NCI-H748 (cell line): ENCODE data around the gene KIRREL3.

ENCODE experiments used
- DNase-seq: peaks from one replicate; lab custom pipeline; 2025; ENCODE audit not compliant: unreplicated experiment; lab: John Stamatoyannopoulos, UW

KIRREL3 gene

DNA sequence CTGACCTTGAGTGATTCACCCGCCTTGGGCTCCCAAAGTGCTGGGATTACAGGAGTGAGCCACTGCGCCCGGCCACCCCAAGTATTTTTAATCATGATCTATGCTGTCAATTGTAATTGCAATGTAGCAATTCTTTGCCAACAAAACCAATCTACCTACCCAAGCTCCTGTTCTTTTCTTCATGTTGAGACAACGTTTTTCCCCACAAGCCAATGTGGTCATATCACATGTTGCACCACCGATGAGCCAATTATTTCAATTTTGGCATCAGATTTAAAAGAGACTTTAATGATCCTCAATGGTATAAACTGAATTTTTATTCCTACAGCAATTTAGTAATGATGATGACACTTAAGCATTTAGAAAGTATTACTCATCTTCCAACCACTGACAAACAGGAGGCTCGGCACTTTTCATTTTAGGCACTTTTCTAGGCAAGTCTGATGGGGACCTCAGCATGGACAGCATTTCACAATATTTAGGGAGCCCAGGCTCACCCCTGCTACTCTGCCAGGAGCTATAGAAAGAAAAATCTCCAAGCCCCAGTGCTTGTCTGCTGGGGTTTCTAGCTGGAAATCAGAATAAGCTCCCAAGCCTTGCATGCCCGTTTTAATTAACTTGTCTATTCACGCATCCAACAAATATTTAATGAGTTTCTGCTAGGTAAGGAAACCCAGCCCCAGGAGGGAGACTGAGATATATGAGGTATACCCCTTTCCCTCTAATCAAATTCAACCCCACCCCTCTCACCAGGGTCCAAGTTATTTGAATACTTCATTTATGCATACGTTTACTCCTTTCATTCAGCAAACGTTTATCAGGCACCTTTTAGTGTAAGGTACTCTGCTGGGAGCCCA is 353.6 kb downstream of the KIRREL3 start:
- DNase-seq = no peak

- no peak for DNase-seq
Measured at GRCh38 chr11:126645186-126645585, 355.4 kb downstream of the KIRREL3 start.

- no peak for DNase-seq
Measured at GRCh38 chr11:126640186-126640585, 360.4 kb downstream of the KIRREL3 start.

- no peak for DNase-seq
Measured at GRCh38 chr11:126639692-126640091, 360.9 kb downstream of the KIRREL3 start.

DNA sequence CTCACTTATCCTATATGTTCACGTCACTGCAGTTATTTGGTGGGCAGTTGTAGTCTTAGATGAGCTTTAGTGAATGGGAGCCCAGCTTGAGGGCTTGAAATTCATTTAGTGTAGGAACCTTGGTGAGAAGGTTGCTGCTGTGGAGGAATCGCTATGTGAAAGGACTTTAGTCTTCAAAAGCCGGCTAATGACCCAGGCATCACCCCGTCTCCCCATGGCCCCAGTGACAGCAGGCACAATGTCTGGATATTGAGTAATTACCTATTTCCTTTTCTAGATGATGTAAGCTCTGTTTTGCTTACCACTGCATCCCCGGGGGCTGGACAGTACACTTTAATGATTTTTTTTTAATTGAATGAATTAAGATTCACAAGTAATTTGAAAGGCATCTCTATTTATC is 361.9 kb downstream of the KIRREL3 start:
- no peak for DNase-seq

DNA sequence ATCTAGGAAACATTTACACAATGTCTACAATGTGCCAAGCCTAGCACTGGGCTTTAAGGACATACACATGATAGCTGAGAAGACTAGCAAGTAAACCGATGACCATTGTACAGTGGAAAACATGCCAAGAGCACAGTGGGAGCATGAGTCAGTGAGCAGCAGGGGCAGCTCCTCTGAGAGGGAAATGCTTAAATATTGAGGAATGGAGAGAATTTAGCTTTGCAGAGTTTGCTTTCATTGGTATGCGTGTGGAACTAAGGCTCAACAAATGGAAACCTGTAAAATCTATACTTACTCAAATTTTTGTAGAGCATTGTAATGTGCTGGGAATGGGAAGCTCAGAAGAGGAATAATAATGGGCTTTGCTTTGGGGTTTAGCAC is 362.8 kb downstream of the KIRREL3 start:
- DNase-seq = no peak

GRCh38 chr11:126636911-126637794 is 363.4 kb downstream of the KIRREL3 start:
- DNase-seq = no peak

DNA sequence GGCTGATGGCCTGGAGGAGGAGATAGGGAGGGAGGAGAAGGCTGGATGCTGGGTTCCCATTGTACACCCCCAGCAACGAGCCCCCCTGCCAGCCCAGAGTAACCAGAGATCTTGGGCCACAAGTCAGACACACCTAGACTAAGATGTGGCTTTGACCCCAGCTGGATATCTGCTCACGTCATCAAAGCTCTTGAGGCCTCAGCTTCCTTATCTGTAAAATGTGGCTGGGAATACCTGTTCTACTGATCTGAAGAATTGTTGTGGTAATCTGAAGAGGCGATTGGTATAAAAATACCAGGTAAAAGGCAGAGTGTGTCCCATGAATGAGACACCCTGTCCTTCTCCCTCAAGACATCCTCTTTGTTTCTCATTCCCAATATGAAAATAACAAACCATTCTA is 365.1 kb downstream of the KIRREL3 start:
- DNase-seq = no peak

GRCh38 chr11:126634963-126635362 is 365.6 kb downstream of the KIRREL3 start:
- DNase-seq = no peak

DNA sequence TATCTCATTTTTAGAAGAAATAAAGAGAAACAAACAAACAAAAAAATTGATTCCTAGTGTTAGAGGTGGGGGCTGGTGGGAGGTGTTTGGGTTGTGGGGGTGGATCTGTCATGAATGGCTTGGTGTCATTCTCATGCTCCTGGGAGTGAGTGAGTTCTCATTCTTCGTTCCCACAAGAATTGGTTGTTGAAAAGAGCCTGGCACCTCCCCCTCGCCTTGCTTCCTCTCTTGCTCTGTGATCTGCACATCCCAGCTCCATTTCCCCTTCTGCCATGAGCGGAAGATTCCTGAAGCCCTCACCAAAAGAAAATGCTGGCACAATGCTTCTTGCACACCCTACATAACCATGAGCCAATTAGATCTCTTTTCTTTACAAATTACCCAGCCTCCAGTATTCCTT is 367.2 kb downstream of the KIRREL3 start:
- no peak for DNase-seq

GRCh38 chr11:126630893-126631798 is 369.4 kb downstream of the KIRREL3 start:
- DNase-seq = no peak

DNA sequence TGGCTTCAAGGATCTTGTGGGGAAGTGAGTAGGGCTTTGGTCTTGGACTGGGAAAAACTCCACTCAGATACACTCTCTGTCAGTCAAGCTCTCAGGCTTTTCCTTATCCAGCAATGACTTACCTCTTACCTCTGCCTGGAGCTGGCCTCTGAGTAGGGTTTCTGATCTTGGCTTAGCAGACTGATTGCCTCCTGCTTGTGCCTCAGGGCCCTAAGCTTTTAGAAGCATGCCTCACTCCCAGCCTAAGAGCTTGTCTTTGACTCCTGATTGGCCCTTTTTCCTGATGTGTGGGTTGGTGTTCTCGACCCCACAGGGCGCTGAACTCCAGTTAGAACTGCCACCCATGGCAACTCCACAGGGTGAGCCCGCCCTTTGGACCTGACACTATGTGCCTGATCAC is 370.1 kb downstream of the KIRREL3 start:
- no peak for DNase-seq

- DNase-seq = no peak
Measured at GRCh38 chr11:126628790-126629621, 371.6 kb downstream of the KIRREL3 start.

DNA sequence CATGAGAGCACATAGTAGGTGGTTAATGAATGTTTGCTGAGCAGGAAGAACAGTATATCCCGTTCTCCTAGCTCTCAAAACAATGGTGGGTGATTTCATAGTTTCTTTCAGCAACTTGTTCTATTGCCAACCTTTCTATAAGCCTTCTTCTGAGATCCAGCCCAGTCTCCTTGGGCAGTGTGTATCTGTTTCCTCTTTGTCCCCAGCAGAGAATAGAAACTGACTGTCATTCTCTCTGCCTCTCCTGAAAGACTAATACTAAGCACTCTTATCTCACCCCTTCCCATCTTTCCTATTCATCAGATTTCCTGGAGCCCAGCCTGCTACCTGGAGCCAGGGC is 372.1 kb downstream of the KIRREL3 start:
- no peak for DNase-seq

GRCh38 chr11:126627421-126627820 is 373.1 kb downstream of the KIRREL3 start:
- DNase-seq = no peak

DNA sequence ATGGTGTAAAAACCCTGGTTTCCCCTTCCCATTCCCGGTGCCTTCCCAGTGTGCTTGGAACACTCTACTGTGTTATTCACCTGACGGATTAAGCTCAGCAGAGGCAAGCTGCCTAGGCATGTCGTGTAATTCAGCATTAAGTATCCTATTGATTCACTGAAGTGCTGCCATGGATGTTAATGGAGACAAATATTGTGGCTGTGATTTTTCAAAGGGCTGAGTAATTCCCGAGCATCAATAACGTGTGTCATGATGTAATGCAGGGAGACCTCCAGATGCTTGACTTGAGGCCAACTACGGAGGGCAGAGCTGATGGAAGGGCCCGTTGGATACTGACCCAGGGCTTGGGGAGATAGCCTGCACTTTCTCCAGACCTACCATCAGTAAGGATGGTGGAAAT is 376.1 kb downstream of the KIRREL3 start:
- no peak for DNase-seq

- no peak for DNase-seq
Measured at GRCh38 chr11:126619516-126619915, 381.1 kb downstream of the KIRREL3 start.

GRCh38 chr11:126615845-126616244 is 384.7 kb downstream of the KIRREL3 start:
- DNase-seq = no peak

- no peak for DNase-seq
Measured at GRCh38 chr11:126613272-126613671, 387.3 kb downstream of the KIRREL3 start.

GRCh38 chr11:126612671-126613070 is 387.9 kb downstream of the KIRREL3 start:
- no peak for DNase-seq
